CD4-positive, CD25-positive, alpha-beta regulatory T cell (primary cell): ENCODE results near the gene NFIB. TPM values are rescaled to one million over a fixed set of nuclear protein-coding genes. Genes with fewer than 3 reads are reported as not detected.
A peak's percentile ranks its signal among the peaks of the same experiment; 100 is the strongest.

Experiments used
- ATAC-seq, 2 donors: fragments of 150-1000 bp; cut with Tn5 transposase; one replicate each; pipeline ENCODE4 v1.10.0; 2021; ENCODE audit warnings: low read depth in 2 of 2, moderate number of reproducible peaks in 2 of 2, moderate library complexity in 1 of 2
- DNase-seq, 3 donors: peaks; one replicate each; pipeline versions ENCODE4 v3.0.0 to v3.0.0-alpha.2; 2012 to 2022; ENCODE audit warnings: mixed read lengths in 1 of 3
- H3K27ac ChIP-seq: one replicate; pipeline ENCODE4 v1.7.0; 2013; ENCODE audit warnings: mild to moderate bottlenecking, low read length; ENCODE audit not compliant: insufficient read depth, poor library complexity, severe bottlenecking
- H3K27me3 ChIP-seq: one replicate; pipeline ENCODE4 v1.7.0; 2013; ENCODE audit warnings: low read length; ENCODE audit not compliant: control insufficient read depth, insufficient read depth
- H3K36me3 ChIP-seq: one replicate; pipeline ENCODE4 v1.7.0; 2013; ENCODE audit warnings: mild to moderate bottlenecking, low read length, moderate library complexity; ENCODE audit not compliant: control insufficient read depth, insufficient read depth
- H3K4me1 ChIP-seq: 2 replicates; pipeline ENCODE4 v1.7.0; 2013; ENCODE audit warnings: mild to moderate bottlenecking, low read length; ENCODE audit not compliant: insufficient read depth, control insufficient read depth, poor library complexity, severe bottlenecking
- H3K4me3 ChIP-seq: one replicate; pipeline ENCODE4 v1.7.0; 2013; ENCODE audit warnings: low read depth, mild to moderate bottlenecking, low read length, moderate library complexity
- H3K9me3 ChIP-seq, 2 experiments: 1 replicate in 1 of 2; 2 replicates in 1 of 2; pipeline ENCODE4 v1.7.0; 2013; ENCODE audit warnings: low read length in 2 of 2, mild to moderate bottlenecking in 1 of 2, moderate library complexity in 1 of 2; ENCODE audit not compliant: control insufficient read depth in 2 of 2
- H3K27ac Mint-ChIP-seq, 3 donors: one replicate each; pipeline ENCODE4 v1.8.0; 2020 to 2022; ENCODE audit warnings: mild to moderate bottlenecking in 3 of 3, mixed read lengths in 3 of 3, moderate library complexity in 2 of 3
- H3K27me3 Mint-ChIP-seq: one replicate; pipeline ENCODE4 v1.8.0; 2022; ENCODE audit warnings: mild to moderate bottlenecking, mixed read lengths
- H3K36me3 Mint-ChIP-seq: one replicate; pipeline ENCODE4 v1.8.0; 2020; ENCODE audit warnings: mixed read lengths
- H3K4me1 Mint-ChIP-seq, 4 donors: one replicate each; pipeline ENCODE4 v1.8.0; 2020 to 2022; ENCODE audit warnings: mixed read lengths in 4 of 4, mild to moderate bottlenecking in 1 of 4
- H3K4me3 Mint-ChIP-seq, 4 donors: one replicate each; pipeline ENCODE4 v1.8.0; 2020 to 2022; ENCODE audit warnings: mild to moderate bottlenecking in 4 of 4, mixed read lengths in 4 of 4, moderate library complexity in 3 of 4
- H3K9me3 Mint-ChIP-seq, 7 donors: one replicate each; pipeline ENCODE4 v1.8.0; 2020 to 2022; ENCODE audit warnings: mixed read lengths in 7 of 7, mild to moderate bottlenecking in 3 of 7, moderate library complexity in 2 of 7
- polyA plus RNA-seq, 4 donors: library from polyadenylated mRNA; unstranded; fragments of 300-500 nt; fragmentation: Illumina TruSeq; gene quantifications; one replicate each; pipeline ENCODE4 v1.2.3, GENCODE V29; 2021
- total RNA-seq: library from RNA; stranded (reverse); gene quantifications from one replicate; pipeline ENCODE4 v1.2.3, GENCODE V29; 2022

NFIB gene
- total and polyA plus RNA-seq, 5 donors from 2014 or later, result 0.20 TPM; not detected in 4

DNA sequence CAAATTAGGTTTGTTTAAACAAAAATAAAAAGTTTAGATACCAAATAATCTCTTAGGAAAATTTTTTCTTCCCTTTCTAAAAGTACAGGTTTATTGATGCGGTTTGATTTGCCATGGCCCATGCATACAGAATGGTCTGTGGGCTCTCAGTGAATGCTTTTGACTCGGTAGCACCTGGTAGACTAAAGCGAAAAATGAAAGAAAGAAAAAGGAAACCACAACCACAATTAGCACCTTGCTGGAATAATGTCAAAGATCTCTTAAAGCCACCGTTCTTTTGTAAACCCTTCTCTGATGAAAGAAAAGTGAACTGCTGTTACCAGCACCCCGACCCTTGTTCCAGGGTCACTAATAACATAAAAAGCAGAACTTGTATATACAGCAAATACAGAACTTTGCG lies 157.9 kb downstream of the NFIB start:
- no peaks in the 10 kb centered on the region for H3K9me3 ChIP-seq
- ATAC-seq (no peak), DNase-seq (peak in 1 of 3 donors; percentile 0)
- no peaks in the 10 kb centered on the region for H3K36me3 Mint-ChIP-seq
- H3K9me3 Mint-ChIP-seq, result peaks cover 0 to 4% (median 0%) of the 10 kb centered on the region in 7 donors
- no peaks in the 10 kb centered on the region for H3K27me3 ChIP-seq
- peaks cover 0 to 4% (median 1%) of the 10 kb centered on the region in 4 donors for H3K4me1 Mint-ChIP-seq
- no peak overlapping the region for H3K4me3 ChIP-seq
- H3K27ac Mint-ChIP-seq, result no peak overlapping the region
- H3K4me3 Mint-ChIP-seq, result no peak overlapping the region
- no peaks in the 10 kb centered on the region for H3K4me1 ChIP-seq
- no peaks in the 10 kb centered on the region for H3K27me3 Mint-ChIP-seq
- H3K27ac ChIP-seq, result no peak overlapping the region
- H3K36me3 ChIP-seq, result no peaks in the 10 kb centered on the region

DNA sequence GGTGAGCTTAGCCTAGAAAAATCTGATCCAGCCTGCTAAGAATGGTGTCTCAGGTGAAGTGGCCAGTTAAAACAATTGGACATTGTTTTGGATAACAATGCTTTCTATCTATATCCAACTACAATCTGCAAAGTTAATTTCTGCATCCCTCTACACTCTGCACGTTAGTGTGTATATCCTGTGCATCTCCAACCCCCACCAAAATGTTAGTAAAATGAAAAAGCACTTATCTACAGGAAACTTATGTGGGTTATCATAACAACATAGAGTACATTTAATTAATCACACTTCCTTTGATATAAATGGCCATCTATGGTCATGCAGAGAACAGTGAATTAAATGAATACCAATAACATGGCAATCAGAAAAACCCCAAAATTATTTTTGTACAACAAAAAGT lies 158.7 kb downstream of the NFIB start:
- Mint-ChIP-seq H3K4me1 (peaks cover 0 to 4% (median 1%) of the 10 kb centered on the region in 4 donors), H3K4me3 (no peak overlapping the region), H3K27ac (no peak overlapping the region), H3K27me3 (no peaks in the 10 kb centered on the region), H3K9me3 (peaks cover 0 to 4% (median 0%) of the 10 kb centered on the region in 7 donors), H3K36me3 (no peaks in the 10 kb centered on the region)
- Histone ChIP-seq H3K27me3 (no peaks in the 10 kb centered on the region), H3K4me1 (no peaks in the 10 kb centered on the region), H3K4me3 (no peak overlapping the region), H3K36me3 (no peaks in the 10 kb centered on the region), H3K27ac (no peak overlapping the region), H3K9me3 (no peaks in the 10 kb centered on the region)
- DNase-seq (no peak), ATAC-seq (no peak)

DNA sequence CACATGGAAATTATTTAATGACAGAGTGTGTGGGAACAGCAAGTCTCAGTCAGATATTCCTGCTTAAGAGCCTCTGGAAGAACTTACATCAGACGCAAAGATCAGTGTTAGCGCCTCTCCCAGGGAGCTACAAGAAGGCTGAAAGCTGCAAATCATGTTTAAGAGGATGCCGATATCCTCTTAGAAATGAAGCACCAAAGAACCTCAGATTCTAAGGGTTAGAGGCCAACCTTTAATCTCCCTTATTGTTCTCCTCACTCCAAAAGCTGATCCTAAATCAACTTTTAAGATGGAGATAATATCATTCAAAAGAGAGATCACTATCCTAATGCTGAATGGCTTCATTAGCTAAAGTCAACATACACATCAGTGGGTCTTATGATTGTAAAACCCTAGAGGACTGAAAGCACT lies 160.6 kb downstream of the NFIB start:
- no peak overlapping the region for H3K4me3 Mint-ChIP-seq
- no peak overlapping the region for H3K27ac Mint-ChIP-seq
- DNase-seq, result no peak
- no peak overlapping the region for H3K27ac ChIP-seq
- peaks cover 0 to 4% (median 0%) of the 10 kb centered on the region in 7 donors for H3K9me3 Mint-ChIP-seq
- no peaks in the 10 kb centered on the region for H3K4me1 ChIP-seq
- H3K36me3 ChIP-seq, result no peaks in the 10 kb centered on the region
- no peaks in the 10 kb centered on the region for H3K27me3 ChIP-seq
- no peaks in the 10 kb centered on the region for H3K9me3 ChIP-seq
- no peaks in the 10 kb centered on the region for H3K27me3 Mint-ChIP-seq
- no peaks in the 10 kb centered on the region for H3K36me3 Mint-ChIP-seq
- no peak overlapping the region for H3K4me3 ChIP-seq
- peaks cover 0 to 4% (median 1%) of the 10 kb centered on the region in 4 donors for H3K4me1 Mint-ChIP-seq
- no peak for ATAC-seq

DNA sequence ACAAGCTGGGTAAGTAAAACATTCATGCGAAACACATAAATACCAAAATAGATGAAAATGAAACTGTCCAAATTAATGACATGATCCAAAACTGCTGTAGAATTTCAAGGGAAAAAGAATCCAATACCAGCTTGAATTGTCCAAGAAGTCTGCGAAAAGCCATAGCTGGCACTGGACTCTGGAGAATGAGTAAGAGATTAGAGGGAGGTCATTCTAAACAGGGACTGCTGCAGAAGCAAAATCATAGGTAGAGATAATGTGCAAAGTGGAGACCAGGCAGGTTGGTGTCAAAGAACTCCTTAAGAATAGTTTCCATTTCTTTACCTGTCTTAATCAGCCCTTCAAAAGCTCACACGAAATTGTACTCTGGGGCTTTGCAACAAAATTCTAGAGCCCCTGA lies 162.5 kb downstream of the NFIB start:
- H3K9me3 Mint-ChIP-seq, result peaks cover 0 to 4% (median 0%) of the 10 kb centered on the region in 7 donors
- Histone ChIP-seq H3K4me3 (no peak overlapping the region), H3K36me3 (no peaks in the 10 kb centered on the region), H3K27me3 (no peaks in the 10 kb centered on the region), H3K9me3 (no peaks in the 10 kb centered on the region), H3K27ac (no peak overlapping the region), H3K4me1 (no peaks in the 10 kb centered on the region)
- H3K4me1 Mint-ChIP-seq, result peaks cover 0 to 4% (median 1%) of the 10 kb centered on the region in 4 donors
- H3K36me3 Mint-ChIP-seq, result no peaks in the 10 kb centered on the region
- DNase-seq (no peak), ATAC-seq (no peak)
- H3K4me3 Mint-ChIP-seq, result no peak overlapping the region
- H3K27me3 Mint-ChIP-seq, result no peaks in the 10 kb centered on the region
- no peak overlapping the region for H3K27ac Mint-ChIP-seq

DNA sequence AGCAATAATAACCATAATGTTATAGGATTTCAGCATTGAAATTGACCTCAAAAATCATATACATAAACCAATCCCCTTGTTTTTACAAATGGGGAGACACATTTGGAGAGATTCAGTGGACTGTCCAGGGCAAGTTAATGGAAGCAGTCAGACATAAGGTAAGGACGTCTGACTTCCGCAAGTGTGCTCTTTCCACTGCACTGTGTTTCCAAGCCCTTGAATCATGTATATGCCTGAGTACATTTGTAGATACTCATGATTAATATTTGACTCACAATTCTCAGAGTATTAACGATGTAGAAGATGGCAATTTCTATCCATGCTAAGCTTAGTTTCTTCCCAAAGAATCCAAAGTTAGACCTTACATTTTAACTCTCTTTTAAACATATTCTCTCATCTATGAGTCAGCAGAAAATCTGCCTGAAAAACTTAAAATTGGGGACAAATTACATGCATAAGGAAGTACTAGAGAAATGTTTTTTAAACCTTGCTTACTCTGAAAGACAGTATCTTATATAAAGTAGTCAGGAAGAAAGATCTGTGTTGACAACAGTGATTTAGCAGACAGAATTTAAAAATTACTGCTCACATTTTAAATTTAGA lies 165.3 kb downstream of the NFIB start:
- H3K27ac Mint-ChIP-seq, result no peak overlapping the region
- H3K36me3 Mint-ChIP-seq, result no peaks in the 10 kb centered on the region
- H3K4me1 Mint-ChIP-seq, result no peaks in the 10 kb centered on the region

DNA sequence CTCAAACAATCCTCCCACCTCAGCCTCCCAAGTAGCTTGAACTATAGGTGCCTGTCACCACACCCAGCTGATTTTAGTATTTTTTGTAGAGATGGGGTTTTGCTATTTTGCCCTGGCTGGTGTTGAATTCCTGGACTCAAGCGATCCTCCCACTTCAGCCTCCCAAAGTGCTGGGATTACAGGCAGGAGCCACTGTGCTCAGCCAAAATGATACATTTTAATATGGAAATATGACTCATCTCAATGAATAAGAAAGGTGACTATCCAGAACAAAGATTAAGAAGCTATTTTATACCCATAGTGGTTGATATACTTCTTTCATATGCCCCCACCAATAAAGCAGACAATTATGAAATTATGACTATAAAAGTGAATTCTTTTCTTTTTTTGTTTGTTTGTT lies 166.2 kb downstream of the NFIB start:
- Histone ChIP-seq H3K27me3 (no peaks in the 10 kb centered on the region), H3K27ac (no peak overlapping the region), H3K4me1 (no peaks in the 10 kb centered on the region), H3K9me3 (no peaks in the 10 kb centered on the region), H3K36me3 (no peaks in the 10 kb centered on the region), H3K4me3 (no peak overlapping the region)
- Mint-ChIP-seq H3K4me3 (no peak overlapping the region), H3K36me3 (no peaks in the 10 kb centered on the region), H3K4me1 (no peaks in the 10 kb centered on the region), H3K27me3 (no peaks in the 10 kb centered on the region), H3K27ac (no peak overlapping the region), H3K9me3 (peaks cover 0 to 3% (median 0%) of the 10 kb centered on the region in 7 donors)
- no peak for ATAC-seq
- DNase-seq, result no peak

More for the DNA sequence above, 165.3 kb downstream of the NFIB start:
- Mint-ChIP-seq H3K4me3 (no peak overlapping the region), H3K27me3 (no peaks in the 10 kb centered on the region), H3K9me3 (peaks cover 0 to 3% (median 0%) of the 10 kb centered on the region in 7 donors)
- ATAC-seq, result no peak
- H3K27me3 ChIP-seq, result no peaks in the 10 kb centered on the region
- H3K4me1 ChIP-seq, result no peaks in the 10 kb centered on the region
- H3K9me3 ChIP-seq, result no peaks in the 10 kb centered on the region
- no peak overlapping the region for H3K4me3 ChIP-seq
- H3K36me3 ChIP-seq, result no peaks in the 10 kb centered on the region
- H3K27ac ChIP-seq, result no peak overlapping the region
- no peak for DNase-seq

DNA sequence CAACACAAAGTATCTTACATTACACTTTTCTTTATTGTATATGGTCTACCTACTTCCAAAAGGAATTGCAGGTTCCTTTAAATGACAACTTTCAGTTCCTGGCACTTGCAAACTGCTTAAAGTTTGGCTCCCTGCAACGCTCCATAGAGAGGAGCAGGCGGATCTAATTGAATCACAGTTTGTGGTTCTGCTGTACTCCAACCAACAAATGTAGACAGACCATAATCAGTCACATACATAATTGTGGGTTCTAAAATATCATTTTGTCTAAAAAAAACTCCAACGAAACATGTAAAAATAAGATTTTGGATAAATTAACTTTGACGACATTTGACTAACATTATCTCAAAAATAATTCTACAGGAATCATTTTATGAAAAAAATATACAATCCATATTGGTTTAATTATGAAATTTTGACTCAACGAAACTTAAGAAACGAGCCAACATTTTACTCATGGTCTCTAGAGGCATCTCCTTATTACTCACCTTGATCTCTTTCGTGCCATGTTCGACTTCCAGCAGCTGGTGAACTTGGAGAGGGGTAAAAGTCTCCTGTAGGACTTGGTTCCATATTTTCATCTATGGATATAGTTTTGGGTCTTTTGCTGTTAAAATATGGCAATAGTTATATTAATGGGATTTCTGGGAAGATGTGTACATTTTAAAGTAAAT lies 167.6 kb downstream of the NFIB start:
- ATAC-seq, result no peak
- H3K9me3 ChIP-seq, result no peaks in the 10 kb centered on the region
- no peak overlapping the region for H3K27ac Mint-ChIP-seq
- no peak overlapping the region for H3K27ac ChIP-seq
- H3K27me3 Mint-ChIP-seq, result no peaks in the 10 kb centered on the region
- no peak for DNase-seq
- no peak overlapping the region for H3K4me3 Mint-ChIP-seq
- no peaks in the 10 kb centered on the region for H3K4me1 Mint-ChIP-seq
- H3K36me3 Mint-ChIP-seq, result no peaks in the 10 kb centered on the region
- H3K9me3 Mint-ChIP-seq, result peaks cover 0 to 3% (median 0%) of the 10 kb centered on the region in 7 donors
- H3K27me3 ChIP-seq, result no peaks in the 10 kb centered on the region
- H3K4me1 ChIP-seq, result no peaks in the 10 kb centered on the region
- H3K4me3 ChIP-seq, result no peak overlapping the region
- H3K36me3 ChIP-seq, result no peaks in the 10 kb centered on the region

DNA sequence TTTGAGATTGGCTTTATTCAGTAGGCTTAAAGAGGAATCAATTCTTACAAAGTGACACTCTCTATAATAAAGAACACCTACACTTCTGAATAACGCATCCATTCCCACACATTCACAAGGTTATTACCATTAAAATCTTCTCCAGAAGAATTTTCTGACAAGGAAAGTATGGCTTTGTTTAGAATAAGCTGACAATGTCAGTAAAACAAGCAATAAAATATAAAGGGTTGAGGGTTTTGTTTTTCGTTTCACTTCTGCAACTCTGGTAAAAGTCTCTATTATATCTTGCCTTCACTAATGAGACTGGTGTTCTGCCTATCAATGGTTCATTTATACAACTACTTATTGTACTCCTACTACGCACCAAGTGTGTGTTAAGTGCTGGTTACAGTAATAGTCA lies 169.7 kb downstream of the NFIB start:
- H3K27me3 ChIP-seq, result no peaks in the 10 kb centered on the region
- no peaks in the 10 kb centered on the region for H3K9me3 ChIP-seq
- H3K4me3 ChIP-seq, result no peak overlapping the region
- H3K4me1 ChIP-seq, result no peaks in the 10 kb centered on the region
- no peak for ATAC-seq
- no peaks in the 10 kb centered on the region for H3K36me3 ChIP-seq
- Mint-ChIP-seq H3K36me3 (no peaks in the 10 kb centered on the region), H3K27ac (no peak overlapping the region), H3K4me1 (no peaks in the 10 kb centered on the region), H3K27me3 (no peaks in the 10 kb centered on the region), H3K4me3 (no peak overlapping the region), H3K9me3 (peaks cover 0 to 3% (median 0%) of the 10 kb centered on the region in 7 donors)
- H3K27ac ChIP-seq, result no peak overlapping the region
- DNase-seq, result no peak
